Ishikawa (cell line): ENCODE data around the gene TIMP1.
A peak's percentile ranks its signal among the peaks of the same experiment; 100 is the strongest.

ENCODE experiments used
- CEBPB ChIP-seq: IDR thresholded peaks from 2 replicates; pipeline ENCODE4 v1.6.1; 2012
- CREB1 ChIP-seq: IDR thresholded peaks from 2 replicates; pipeline ENCODE4 v1.6.1; 2012; ENCODE audit warnings: low read depth
- EGR1 ChIP-seq: IDR thresholded peaks from 2 replicates; pipeline ENCODE4 v1.6.1; 2012
- EP300 ChIP-seq: IDR thresholded peaks from 2 replicates; pipeline ENCODE4 v1.6.1; 2012; ENCODE audit warnings: borderline replicate concordance
- FOXM1 ChIP-seq: IDR thresholded peaks from 2 replicates; pipeline ENCODE4 v1.6.1; 2012; ENCODE audit warnings: low read depth, borderline replicate concordance
- MAX ChIP-seq: IDR thresholded peaks from 2 replicates; pipeline ENCODE4 v1.6.1; 2012
- NFIC ChIP-seq: IDR thresholded peaks from 2 replicates; pipeline ENCODE4 v1.6.1; 2012
- RAD21 ChIP-seq: IDR thresholded peaks from 2 replicates; pipeline ENCODE4 v1.6.1; 2012; ENCODE audit warnings: low read depth
- REST ChIP-seq: IDR thresholded peaks from 2 replicates; pipeline ENCODE4 v1.6.1; 2012; ENCODE audit warnings: low read depth, mild to moderate bottlenecking
- TAF1 ChIP-seq: IDR thresholded peaks from 2 replicates; pipeline ENCODE4 v1.6.1; 2012; ENCODE audit warnings: low read depth, mild to moderate bottlenecking
- TCF12 ChIP-seq: IDR thresholded peaks from 2 replicates; pipeline ENCODE4 v1.6.1; 2012; ENCODE audit warnings: low read depth
- TEAD4 ChIP-seq: IDR thresholded peaks from 2 replicates; pipeline ENCODE4 v1.6.1; 2012
- USF1 ChIP-seq: IDR thresholded peaks from 2 replicates; pipeline ENCODE4 v1.6.1; 2012
- YY1 ChIP-seq: IDR thresholded peaks from 2 replicates; pipeline ENCODE4 v1.6.1; 2012; ENCODE audit warnings: low read depth
- ZBTB7A ChIP-seq: IDR thresholded peaks from 2 replicates; pipeline ENCODE4 v1.6.1; 2012; ENCODE audit warnings: low read depth

TIMP1 gene

GRCh38 chrX:47587906-47588735, 5.9 kb downstream of the TIMP1 start:
- TF ChIP-seq TEAD4 (no peak), NFIC (peak; percentile 42; the same call in 1 of the 2 replicates)

GRCh38 chrX:47590984-47591383, 8.7 kb downstream of the TIMP1 start:
- no peak for TF ChIP-seq EGR1
- TF ChIP-seq USF1: no peak
- no peak for TF ChIP-seq EP300
- TF ChIP-seq TAF1: no peak
- no peak for TF ChIP-seq CEBPB
- TF ChIP-seq TCF12: no peak
- TF ChIP-seq YY1: no peak

DNA sequence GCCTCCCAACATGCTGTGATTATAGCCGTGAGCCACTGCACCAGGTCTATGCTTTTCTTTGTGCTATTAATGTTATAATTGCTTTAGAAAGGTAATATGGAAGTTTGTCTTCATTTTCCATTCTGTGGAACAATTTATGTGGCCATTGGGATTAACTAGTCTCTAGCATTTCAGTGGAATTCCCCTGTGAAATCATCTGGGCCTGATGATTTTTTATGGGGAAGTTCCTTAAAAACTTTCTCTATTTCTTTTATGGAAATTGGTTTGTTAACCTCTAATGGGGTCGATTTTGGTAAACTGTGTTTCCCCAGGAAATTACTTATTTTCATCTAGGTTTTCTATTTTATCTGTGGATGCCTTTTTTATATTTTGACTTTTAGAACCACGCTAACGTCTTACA, 11.3 kb downstream of the TIMP1 start:
- no peak for TF ChIP-seq RAD21
- TF ChIP-seq EGR1: no peak
- no peak for TF ChIP-seq TEAD4
- no peak for TF ChIP-seq MAX
- TF ChIP-seq CEBPB: no peak
- no peak for TF ChIP-seq CREB1
- no peak for TF ChIP-seq USF1
- TF ChIP-seq FOXM1: no peak
- no peak for TF ChIP-seq ZBTB7A
- no peak for TF ChIP-seq NFIC
- no peak for TF ChIP-seq EP300
- TF ChIP-seq YY1: no peak
- no peak for TF ChIP-seq TAF1

- no peak for TF ChIP-seq RAD21
- no peak for TF ChIP-seq CEBPB
These were observed 13.5 kb downstream of the TIMP1 start for GRCh38 chrX:47595716-47596251.

- TF ChIP-seq REST (no peak), YY1 (no peak), CREB1 (no peak), EP300 (no peak)
These were observed 14.0 kb downstream of the TIMP1 start for GRCh38 chrX:47596256-47596655.

DNA sequence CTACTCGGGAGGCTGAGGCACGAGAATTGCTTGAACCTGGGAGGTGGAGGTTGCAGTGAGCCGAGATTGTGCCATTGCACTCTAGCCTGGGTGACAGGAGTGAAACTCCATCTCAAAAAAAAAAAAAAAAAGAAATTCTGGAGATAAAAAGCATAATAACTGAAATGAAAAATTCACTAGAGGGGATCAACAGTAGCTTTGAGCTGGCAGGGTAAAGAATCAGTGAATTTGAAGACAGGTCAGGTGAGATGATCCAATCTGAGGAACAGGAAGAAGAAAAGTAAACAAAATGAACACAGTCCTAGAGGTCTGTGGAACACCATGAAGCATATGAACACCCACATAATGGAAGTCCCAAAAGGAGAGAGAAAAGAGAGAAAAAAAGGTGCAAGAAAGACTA, 15.0 kb downstream of the TIMP1 start:
- TF ChIP-seq TAF1 (no peak), YY1 (no peak), REST (no peak), EGR1 (no peak)

- no peak for TF ChIP-seq USF1
- TF ChIP-seq FOXM1: no peak
- no peak for TF ChIP-seq YY1
- no peak for TF ChIP-seq TEAD4
- no peak for TF ChIP-seq ZBTB7A
- TF ChIP-seq TCF12: no peak
- no peak for TF ChIP-seq EP300
- no peak for TF ChIP-seq MAX
- TF ChIP-seq EGR1: no peak
These were observed 22.8 kb downstream of the TIMP1 start for GRCh38 chrX:47605024-47605423.
